ENCODE measurements around the gene STRIP2.
"Not testable (repeated sequence)": the region's sequence is repeated elsewhere in the genome, so short reads cannot be mapped to it uniquely, and the experiment has no call there.

STRIP2 gene

DNA sequence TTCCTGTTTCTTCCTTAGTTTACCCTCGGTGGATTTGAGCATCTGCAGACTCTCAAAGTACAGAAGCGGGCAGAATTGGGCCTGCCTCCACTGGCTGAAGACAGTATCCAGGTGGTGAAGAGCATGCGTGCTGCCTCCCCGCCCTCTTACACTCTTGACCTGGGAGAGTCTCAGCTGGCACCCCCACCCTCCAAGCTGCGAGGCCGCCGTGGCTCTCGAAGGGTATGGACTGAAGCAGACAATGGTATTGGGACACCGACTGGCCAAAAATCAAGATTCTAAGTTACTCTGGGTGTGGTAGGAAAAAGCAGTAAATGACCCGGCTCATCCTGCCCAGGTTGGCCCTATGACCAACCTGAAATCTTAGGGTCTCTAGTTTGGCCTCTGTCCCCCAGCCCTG is 22.2 kb downstream of the STRIP2 start:
- no peak for DNase-seq

DNA sequence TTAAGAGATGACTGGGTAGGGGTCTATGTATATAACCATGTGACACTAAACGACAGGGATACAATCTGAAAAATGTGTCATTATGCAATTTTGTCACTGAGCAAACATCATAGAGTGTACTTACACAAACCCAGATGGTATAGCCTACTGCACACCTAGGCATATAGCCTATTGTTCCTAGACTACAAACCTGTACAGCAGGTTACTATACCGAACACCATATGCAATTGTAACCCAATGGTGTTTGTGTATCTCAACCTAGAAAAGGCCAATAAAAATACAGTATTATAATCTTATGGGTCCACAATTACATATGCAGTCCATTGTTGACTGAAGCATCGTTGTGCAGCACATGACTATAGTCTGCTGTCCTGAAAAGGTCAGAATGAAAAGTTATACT is 22.9 kb downstream of the STRIP2 start:
- DNase-seq, result no peak

DNA sequence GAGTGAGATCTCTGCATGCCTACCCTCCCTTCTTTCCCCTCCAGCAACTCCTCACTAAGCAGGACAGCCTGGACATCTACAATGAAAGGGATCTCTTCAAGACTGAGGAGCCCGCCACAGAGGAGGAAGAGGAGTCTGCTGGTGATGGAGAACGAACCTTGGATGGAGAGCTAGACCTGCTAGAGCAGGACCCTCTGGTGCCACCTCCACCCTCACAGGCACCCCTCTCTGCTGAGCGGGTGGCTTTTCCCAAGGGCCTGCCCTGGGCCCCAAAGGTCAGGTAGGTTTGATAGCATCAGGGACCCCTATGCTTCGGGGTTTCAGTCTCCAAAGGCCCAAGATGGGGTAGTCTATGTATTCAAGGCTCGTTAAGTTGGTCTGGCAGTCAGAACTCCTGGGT is 23.9 kb downstream of the STRIP2 start:
- no peak for DNase-seq

DNA sequence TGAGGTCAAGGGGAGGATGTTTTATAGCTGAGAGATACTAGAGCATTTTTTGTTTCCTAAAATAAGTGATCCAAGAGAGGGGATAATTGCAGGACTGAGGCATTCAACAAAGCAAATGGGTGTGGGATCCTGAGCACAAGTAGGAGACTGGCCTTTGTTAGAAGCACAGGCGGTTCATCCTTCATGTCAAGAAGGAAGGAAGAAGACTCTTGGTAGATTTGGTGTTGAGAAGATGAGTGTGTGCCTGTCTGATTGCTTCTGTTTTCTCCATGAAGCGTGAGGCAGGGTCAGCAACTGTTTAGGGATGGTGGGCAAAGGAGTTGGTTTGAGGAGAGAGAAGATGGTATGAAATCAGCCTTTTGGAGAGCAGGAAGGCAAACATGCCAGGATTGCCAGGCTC is 27.6 kb downstream of the STRIP2 start:
- no peak for DNase-seq

DNA sequence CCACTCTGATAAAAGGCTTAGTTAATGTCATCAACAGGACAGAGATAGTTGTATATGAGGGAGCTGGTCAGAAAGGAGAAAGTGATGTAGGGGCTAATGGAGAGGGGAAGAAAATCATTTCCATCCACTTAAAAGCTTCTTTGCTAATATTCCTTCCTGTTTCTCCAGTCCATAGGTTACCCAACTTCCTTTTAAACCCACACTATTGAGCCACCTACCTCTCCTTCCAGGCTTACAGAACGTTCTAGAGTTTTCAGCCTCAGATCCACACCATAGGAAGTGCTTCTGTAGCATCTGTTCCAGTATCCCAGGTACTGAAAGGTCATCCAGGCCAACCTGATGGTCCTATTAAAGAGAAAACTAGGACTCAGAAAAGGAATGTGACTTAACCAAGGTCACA is 28.2 kb downstream of the STRIP2 start:
- no peak for DNase-seq

DNA sequence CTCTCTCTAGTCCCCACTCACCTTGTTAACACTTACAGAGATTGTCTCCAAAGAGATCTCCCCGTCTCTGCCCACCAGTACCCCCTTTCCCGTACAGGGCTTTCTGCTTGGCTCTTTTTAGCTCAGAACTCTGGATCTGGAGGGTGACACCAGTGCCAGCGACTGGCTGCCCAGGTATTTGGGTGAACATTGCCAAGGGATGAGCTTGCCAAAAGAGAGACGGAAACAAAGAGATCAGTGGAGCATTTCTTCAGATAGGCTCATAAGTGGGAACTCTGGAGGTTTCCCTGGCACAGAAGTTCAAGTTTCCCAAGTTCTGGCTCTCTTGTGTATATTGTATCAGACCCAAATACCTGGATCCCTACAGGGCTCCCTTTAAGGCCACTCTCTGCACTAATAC is 30.0 kb downstream of the STRIP2 start:
- DNase-seq, result no peak

DNA sequence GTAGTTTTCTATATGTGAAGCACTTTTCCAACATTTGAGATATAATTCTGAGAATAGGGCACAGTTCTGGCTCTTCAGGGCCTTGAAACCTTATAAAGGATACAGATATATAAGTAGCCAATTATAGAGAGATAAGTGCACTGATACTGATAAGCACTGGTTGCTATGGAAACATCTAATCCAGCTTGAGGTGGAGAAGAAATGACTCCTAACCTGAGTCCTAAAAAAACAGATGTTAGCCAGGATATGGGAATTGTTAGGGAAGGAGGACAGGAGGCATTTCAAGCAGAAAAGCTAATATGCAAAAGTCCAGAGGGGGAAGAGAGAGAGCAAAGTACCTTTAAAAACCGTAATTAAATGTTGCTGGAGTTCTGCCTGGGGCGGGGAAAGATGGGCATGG is 30.8 kb downstream of the STRIP2 start:
- DNase-seq, result no peak

DNA sequence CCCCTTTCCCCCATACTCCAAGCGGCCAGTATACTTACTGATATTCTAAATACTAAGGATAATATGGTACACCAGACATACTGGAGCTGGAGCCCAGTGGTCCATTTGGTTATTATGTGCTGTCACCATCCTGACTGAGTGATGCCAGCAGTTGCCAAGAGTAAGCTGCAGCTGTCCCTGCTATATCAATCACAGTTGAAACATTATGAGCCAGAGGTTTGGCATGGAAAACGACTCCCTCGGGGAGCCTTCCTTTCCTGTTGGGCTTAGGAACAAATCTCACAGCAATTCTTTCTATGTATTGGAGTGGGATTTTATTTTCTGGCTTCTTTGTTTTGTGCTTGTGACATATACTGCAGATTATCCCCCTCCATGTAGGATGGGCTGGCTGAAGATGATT is 32.6 kb downstream of the STRIP2 start:
- DNase-seq, result no peak

DNA sequence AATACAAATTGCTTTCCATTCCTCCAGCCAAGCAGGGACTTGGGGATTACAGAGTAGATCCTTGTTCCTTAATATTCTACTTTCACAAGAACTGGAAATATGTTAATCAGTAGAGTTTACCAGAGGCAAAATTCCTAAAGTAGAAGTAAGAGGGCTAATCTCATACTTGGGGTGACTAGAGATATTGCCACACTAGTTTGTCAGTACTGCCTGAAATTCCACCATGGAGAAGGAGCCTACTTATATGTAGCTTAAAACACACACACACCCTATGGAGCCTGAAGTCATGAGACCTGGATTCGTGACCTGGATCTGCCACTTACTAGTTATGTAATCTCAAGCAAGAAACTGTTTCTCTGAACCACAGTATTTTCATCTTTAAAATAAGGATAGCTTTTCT is 33.9 kb downstream of the STRIP2 start:
- DNase-seq, result no peak

DNA sequence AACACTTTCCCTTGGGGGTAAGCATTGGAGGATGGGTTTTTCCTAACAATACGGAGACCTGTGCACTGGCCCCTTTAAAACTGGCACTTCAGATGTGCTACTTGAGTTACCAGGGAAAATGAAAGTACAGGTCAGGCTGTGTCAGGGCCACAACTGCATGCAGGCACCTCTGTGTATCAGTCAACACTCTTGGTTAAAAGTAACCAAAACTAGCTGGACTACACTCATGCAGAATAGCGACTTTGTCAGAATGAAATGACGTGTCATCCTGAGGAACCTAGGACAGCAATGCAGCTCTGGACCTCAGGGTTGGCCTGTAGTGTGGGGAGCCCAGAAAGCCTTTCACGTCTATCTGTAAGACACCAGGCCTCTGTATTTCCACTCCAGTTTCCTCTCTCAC is 34.3 kb downstream of the STRIP2 start:
- DNase-seq, result no peak

DNA sequence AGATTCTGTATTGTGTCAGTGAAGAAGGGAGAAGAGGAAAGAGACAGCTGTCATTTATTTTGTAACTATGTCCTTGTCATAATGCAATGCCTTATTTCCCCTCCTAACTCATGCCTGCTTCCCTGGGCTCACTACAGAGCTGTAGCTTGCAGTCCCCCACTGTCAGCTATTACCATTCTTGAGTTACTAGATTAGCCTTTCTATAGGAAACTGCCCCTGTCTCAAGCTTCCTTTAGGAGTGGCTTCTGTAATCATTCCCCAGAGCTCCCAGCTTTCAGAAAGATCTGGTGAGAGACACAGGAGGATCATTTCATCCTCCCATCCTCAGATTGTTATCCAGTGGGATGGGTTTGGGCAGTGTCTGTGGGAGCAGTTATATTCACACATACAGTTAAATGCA is 35.7 kb downstream of the STRIP2 start:
- DNase-seq, result no peak

DNA sequence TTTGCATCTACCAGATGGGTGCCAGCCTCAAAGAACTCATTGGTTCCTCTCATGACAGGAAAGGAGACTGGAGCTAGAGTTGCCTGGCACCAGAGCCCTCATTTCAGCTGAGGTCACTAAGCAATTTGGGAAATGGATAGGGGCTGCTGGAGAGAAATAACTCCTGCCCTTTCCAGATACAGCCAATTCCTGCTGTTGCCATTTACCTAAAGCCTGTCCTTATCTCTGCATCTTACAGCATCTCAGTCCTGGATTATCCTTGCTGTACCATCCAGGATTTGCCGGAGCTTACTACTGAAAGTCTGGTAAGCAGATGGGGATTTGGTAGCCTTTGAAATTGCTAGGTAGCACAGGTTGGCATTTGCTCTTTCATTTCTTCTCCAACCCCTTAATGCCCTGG is 36.2 kb downstream of the STRIP2 start:
- no peak for DNase-seq

DNA sequence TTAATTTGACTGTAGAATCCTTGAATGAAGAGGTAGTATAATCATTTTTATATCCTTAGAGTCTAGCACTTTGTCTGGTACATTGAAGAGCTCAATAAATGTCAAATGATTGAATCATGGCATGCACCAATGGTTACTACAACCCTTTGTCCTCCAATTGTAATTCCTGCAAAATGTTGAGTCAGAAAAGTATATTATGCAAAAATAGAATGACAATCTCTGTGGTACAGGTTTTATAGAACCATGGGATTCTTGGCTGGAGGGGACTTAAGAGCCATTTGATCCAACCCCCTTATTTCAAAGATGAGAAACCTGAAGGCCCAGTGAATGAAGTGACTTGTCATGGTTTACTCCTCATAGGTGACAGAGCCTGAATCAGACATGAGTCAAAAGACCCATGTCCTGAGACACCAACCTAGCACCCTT is 37.2 kb downstream of the STRIP2 start:
- no peak for DNase-seq

DNA sequence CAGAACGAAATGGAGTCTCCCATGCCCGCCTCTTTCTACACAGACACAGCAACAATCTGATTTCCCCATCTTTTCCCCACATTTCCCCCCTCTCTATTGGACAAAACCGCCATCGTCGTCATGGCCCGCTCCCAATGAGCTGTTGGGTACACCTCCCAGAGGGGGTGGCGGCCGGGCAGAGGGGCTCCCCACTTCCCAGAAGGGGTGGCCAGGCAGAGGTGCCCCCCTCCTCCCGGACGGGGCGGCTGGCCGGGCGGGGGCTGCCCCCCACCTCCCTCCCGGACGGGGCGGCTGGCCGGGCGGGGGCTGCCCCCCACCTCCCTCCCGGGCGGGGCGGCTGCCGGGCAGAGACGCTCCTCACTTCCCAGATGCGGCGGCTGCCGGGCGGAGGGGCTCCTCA is 41.7 kb downstream of the STRIP2 start:
- not testable (repeated sequence) for DNase-seq

DNA sequence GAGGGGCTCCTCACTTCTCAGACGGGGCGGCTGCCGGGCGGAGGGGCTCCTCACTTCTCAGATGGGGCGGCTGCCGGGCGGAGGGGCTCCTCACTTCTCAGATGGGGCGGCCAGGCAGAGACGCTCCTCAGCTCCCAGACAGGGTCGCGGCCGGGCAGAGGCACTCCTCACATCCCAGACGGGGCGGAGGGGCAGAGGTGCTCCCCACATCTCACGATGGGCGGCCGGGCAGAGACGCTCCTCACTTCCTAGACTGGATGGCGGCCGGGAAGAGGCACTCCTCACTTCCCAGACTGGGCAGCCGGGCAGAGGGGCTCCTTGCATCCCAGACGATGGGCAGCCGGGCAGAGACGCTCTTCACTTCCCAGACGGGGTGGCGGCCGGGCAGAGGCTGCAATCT is 42.2 kb downstream of the STRIP2 start:
- not testable (repeated sequence) for DNase-seq

DNA sequence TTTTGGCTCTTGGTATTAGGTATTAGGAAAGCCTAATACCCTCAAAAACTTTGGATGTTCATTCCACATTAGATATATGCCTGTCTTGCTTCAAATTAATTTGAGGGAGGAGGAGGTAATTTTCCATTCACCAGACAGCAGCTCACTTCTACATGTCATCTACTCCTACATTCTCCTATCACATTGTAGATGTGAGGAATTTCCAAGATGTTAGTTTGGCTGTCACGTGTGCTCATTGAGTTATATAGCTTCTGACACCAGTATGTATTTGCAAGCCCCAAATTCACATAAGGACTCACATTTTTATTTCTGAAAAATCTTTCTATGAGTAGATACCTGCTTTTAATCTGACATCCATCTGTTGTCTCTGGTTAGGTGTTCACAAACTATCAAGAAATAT is 45.6 kb downstream of the STRIP2 start:
- no peak for DNase-seq

DNA sequence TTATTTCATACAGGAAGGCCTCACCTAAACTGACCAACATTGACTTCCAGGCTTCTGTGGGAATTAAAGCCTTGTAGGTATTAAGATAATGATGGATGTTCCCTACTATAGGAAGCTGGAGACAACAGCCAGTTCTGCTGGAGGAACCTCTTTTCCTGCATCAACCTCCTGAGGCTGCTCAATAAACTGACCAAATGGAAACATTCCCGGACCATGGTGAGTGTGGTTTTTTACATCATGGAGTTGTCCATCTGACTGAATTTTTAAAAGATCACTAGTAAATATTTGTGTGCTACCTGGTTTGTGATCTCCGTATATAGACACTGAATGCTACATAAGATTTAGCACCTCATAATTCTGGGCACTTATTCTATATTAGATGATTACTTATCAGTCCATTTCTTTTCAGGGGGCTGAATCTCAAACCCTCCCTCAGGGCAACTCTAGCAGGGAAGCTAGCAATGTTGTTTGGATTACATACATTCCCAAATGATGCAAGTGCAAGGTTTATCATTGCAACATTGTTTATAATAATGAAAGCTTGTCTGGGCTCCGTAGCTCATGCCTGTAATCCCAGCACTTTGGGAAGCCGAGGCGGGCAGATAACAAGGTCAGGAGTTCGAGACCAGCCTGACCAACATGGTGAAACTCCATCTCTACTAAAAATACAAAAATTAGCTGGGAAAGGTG is 46.6 kb downstream of the STRIP2 start:
- DNase-seq, result no peak

DNA sequence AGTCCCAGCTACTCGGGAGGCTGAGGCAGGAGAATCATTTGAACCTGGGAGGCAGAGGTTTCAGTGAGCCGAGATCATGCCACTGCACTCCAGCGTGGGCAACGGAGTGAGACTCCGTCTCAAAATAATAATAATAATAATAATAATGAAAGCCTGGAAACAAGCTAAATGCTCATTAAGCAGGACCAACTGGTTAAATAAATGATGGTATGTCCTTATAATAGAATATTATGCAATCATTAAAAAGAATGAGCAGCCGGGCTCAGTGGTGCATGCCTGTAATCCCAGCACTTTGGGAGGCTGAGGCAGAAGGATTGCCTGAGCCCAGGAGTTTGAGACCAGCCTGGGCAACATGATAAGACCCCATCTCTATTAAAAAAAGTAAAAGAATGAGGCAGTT is 47.1 kb downstream of the STRIP2 start:
- not testable (repeated sequence) for DNase-seq

DNA sequence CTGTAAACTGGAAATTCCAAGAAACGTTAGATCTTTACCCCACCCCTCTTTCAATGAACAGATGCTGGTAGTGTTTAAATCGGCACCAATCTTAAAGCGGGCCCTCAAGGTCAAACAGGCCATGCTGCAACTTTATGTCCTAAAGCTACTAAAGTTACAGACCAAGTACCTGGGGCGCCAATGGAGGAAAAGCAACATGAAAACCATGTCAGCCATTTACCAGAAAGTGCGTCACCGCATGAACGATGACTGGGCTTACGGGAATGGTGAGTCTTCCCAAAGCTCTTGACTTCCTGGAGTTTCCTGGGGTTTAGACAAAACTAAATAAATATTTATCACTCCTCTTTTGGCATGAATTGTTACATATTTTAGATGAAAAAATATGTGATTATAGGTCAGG is 48.5 kb downstream of the STRIP2 start:
- no peak for DNase-seq

DNA sequence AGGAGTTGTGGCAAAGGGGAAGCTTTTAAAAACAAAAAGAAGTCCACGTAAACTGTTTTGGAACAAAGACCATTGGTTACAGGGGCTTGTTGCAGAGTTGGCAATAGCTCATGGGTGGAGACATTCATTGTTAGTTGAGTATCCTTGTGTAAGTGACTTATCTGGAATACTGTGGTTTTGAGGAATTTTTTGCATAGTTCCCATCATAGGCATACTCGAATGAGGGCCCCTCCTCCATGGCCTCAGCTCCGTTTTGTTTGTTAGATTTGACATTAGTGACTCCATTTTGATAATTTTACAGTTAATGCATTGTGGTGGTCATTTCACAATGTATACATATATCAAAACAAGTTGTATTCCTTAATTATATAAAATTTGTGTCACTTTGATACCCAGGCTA is 55.3 kb downstream of the STRIP2 start:
- no peak for DNase-seq

DNA sequence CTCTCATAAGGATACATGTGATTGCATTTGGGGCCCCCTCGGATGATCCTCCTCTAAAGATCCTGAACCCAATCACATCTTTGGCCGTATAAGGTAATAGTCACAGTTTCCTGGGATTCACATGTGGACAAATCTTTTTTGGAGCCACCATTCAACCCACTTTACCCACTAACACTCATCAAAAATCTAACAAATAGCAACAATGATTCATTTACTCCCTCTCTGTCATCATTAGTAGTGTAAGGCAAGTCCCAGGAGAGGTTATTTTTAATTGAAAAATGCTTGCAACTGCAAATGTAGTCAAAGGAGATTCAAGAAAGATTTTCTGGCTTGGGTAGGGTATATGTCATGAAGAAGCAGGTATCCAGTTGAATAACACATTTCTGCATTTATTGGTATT is 58.2 kb downstream of the STRIP2 start:
- no peak for DNase-seq

DNA sequence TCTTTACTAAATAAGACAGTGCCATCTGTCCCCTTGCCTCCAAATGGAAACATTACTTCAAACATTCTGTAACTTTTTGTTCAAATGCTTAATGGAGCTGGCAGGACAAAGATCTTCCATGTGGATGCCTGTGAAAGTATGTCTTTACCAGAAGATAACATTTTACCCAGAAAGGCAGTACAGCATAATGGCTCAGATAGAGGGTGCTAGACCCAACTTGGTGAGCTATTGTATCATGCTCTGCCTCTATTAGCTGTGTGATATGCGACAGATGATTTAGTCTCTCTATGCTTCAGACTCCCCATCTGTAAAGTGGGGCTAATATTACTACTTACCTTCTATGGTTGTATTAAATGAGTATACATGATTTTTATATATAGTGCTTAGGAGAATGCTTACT is 59.3 kb downstream of the STRIP2 start:
- no peak for DNase-seq

DNA sequence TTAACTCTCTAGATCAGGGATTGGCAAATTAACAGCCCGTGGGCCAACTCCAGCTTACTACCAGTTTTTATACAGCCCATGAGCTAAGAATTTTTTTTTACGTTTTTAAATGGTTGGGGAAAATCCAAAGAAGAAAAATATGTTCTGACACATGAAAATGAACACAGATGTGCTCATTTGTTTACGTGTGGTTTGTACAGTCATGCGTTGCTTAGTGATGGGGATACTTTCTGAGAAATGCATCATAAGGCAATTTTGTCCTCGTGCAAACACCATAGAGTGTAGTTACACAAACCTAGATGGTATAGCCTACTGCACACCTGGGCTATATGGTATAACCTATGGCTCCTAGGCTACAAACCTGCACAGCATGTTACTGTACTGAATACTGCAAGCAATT is 59.8 kb downstream of the STRIP2 start:
- DNase-seq, result no peak

DNA sequence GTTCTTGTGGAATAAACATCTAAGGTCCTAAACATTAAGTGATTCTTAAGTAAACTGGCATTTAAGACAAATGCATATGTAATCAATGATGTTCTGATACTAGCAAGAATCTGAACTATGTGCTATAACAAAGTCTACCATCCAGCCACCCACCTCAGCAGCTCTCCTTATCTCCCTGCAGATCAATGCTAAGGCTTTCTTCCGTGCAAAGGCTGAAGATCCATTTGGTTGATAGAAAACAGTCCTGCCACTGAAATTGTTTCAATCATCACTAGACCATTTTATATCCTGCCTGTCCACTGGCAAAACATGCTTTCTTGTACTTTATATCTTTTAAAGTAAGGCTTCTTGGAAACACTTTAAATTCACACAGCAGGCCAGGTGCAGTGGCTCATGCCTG is 61.8 kb downstream of the STRIP2 start:
- DNase-seq, result no peak

DNA sequence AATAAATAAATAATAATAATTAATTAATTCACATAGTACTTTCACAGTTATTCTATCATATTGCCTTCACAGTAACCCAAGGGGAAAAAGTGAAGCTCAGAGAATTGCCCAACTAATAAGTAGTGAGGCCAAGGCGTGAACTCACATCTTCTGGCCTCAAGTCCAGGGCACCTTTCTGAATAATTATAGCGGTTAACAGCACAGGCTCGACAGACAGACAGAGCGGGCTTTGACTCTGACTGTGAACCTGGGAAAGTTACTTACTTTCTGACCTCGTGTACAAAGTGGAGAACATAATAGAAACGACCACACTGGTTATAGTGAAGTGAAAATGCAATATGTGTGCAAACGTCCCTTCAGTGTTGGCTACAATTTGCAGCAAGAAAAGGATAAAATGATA is 62.4 kb downstream of the STRIP2 start:
- DNase-seq, result no peak

DNA sequence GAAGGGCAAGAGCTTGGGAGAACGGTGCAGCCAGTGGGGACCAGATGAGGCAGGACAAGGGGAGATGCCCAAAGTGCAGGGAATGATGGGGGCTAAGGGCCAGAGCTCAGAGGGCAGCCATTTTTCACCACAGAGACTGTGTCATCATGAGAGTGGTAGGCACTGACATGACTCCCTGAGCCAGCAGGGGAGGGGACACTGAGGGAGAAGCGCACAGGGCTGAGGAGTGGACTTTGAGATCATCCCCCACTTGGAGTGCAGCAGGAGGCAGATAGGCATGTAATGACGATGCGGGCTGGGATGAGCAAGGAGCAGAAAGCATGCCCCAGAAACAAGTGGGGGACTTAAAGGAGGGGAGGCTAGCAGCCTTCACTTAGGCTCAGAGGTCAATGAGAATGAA is 62.9 kb downstream of the STRIP2 start:
- no peak for DNase-seq

Data from activated CD4-positive, alpha-beta T cell treated with anti-CD3 and anti-CD28 coated beads for 4 hours (primary cell).